HepG2 (cell line): ENCODE results near the gene OR4X2. TPM values are rescaled to one million over a fixed set of nuclear protein-coding genes. Genes with fewer than 3 reads are reported as not detected.

Experiments
- ATAC-seq: fragments of 200-7000 bp; cut with Tn5 transposase; 3 replicates; pipeline ENCODE4 v1.9.1; 2020; ENCODE audit warnings: mild to moderate bottlenecking, moderate library complexity
- BruUV-seq: library from RNA; stranded (reverse); fragments of 400-500 nt; replicated peaks from 2 replicates; lab custom pipeline; 2021; lab: Mats Ljungman, UMichigan
- CTCF ChIA-PET: fragments of 300-600 bp; formaldehyde crosslinking; extraction: SDS; loops from one replicate; lab custom pipeline; 2021; ENCODE audit warnings: low total read pairs, inconsistent platforms, low intra/inter-chr PET ratio; lab: Yijun Ruan, JAX
- POLR2A ChIA-PET: fragments of 350-600 bp; sonication (Branson Sonifier 250); formaldehyde crosslinking; loops from one replicate; lab custom pipeline; 2020; ENCODE audit warnings: antibody characterized with exemption, inconsistent platforms; lab: Yijun Ruan, JAX
- DNase-seq: peaks from one replicate; pipeline ENCODE4 v3.0.0-alpha.2; 2015; ENCODE audit warnings: low spot score
- FAIRE-seq: peaks from 3 replicates; lab custom pipeline; 2011; peaks lifted over from hg19 to GRCh38; lab: Jason Lieb, UNC
- H2AFZ ChIP-seq: one replicate; pipeline ENCODE4 v1.6.1; 2011; ENCODE audit warnings: low read length, inconsistent platforms
- H3K27ac ChIP-seq: fragments of 300-600 bp; 3 replicates; pipeline ENCODE4 v1.8.0; 2011; ENCODE audit warnings: mixed run types, mild to moderate bottlenecking, mixed read lengths, low read length, inconsistent platforms; ENCODE audit not compliant: insufficient read depth; ENCODE audit errors: extremely low read length
- H3K27me3 ChIP-seq, 2 experiments: fragments of 200-600 bp in 1 of 2; 2 replicates in 1 of 2; 3 replicates in 1 of 2; pipeline versions ENCODE4 v1.6.0 to v1.8.0; 2011; ENCODE audit warnings: low read length in 2 of 2, mild to moderate bottlenecking in 2 of 2, moderate library complexity in 2 of 2, inconsistent platforms in 1 of 2; ENCODE audit not compliant: insufficient read depth in 2 of 2, control insufficient read depth in 1 of 2
- H3K36me3 ChIP-seq, 2 experiments: fragments of 200-600 bp in 1 of 2; replicated peaks in 1 of 2; 2 replicates in 1 of 2; 3 replicates in 1 of 2; pipeline versions ENCODE4 v1.5.1 to v1.8.0; 2011; ENCODE audit warnings: low read length in 2 of 2, inconsistent platforms in 1 of 2; ENCODE audit not compliant: insufficient read depth in 2 of 2, control insufficient read depth in 1 of 2
- H3K4me1 ChIP-seq: 2 replicates; pipeline ENCODE4 v1.5.1; 2012; ENCODE audit warnings: low read length, inconsistent platforms; ENCODE audit not compliant: insufficient read depth
- H3K4me2 ChIP-seq: 2 replicates; pipeline ENCODE4 v1.6.0; 2011; ENCODE audit warnings: low read depth, low read length, inconsistent platforms
- H3K4me3 ChIP-seq, 3 experiments: fragments of 200-600 bp in 1 of 3; sonication (generic), shearing (Covaris generic) in 1 of 3; replicated peaks in 1 of 3; 2 replicates each; pipeline ENCODE4 v1.5.1; 2011 to 2016; ENCODE audit warnings: low read length in 3 of 3, inconsistent platforms in 2 of 3, low read depth in 2 of 3, mild to moderate bottlenecking in 2 of 3, control low read depth in 1 of 3, mixed read lengths in 1 of 3; ENCODE audit not compliant: insufficient read depth in 1 of 3
- H3K79me2 ChIP-seq: one replicate; pipeline ENCODE4 v1.6.1; 2011; ENCODE audit warnings: low read length, inconsistent platforms; ENCODE audit not compliant: insufficient read depth
- H3K9ac ChIP-seq: 2 replicates; pipeline ENCODE4 v1.6.0; 2011; ENCODE audit warnings: mild to moderate bottlenecking, low read depth, low read length, inconsistent platforms; ENCODE audit not compliant: insufficient read depth
- H3K9me3 ChIP-seq: 2 replicates; pipeline ENCODE4 v1.5.1; 2012; ENCODE audit warnings: mild to moderate bottlenecking, low read length
- H4K20me1 ChIP-seq: 2 replicates; pipeline ENCODE4 v1.6.0; 2011; ENCODE audit warnings: inconsistent platforms, mild to moderate bottlenecking, low read length, moderate library complexity; ENCODE audit not compliant: insufficient read depth
- CENPX ChIP-seq: sonication (generic); formaldehyde crosslinking; IDR thresholded peaks from 2 replicates; pipeline ENCODE4 v1.9.0; 2021; ENCODE audit warnings: mild to moderate bottlenecking, missing genetic modification reagents, moderate library complexity
- MTA3 ChIP-seq: sonication (generic); formaldehyde crosslinking; IDR thresholded peaks from 2 replicates; pipeline ENCODE4 v1.4.0; 2020; ENCODE audit warnings: missing genetic modification reagents
- NFRKB ChIP-seq: fragments of 450-650 bp; IDR thresholded peaks from 2 replicates; pipeline ENCODE4 v1.6.1; 2017
- NR1H2 ChIP-seq: sonication (generic); formaldehyde crosslinking; IDR thresholded peaks from 2 replicates; pipeline ENCODE4 v1.8.1; 2022; ENCODE audit warnings: low read depth, missing genetic modification reagents, borderline replicate concordance
- PAX8 ChIP-seq: sonication (generic); formaldehyde crosslinking; IDR thresholded peaks from 2 replicates; pipeline ENCODE4 v1.8.0; 2022; ENCODE audit warnings: mild to moderate bottlenecking, missing genetic modification reagents, borderline replicate concordance
- PHB2 ChIP-seq: fragments of 450-650 bp; IDR thresholded peaks from 2 replicates; pipeline ENCODE4 v1.6.1; 2018; ENCODE audit not compliant: partially characterized antibody
- POGZ ChIP-seq: sonication (generic); formaldehyde crosslinking; IDR thresholded peaks from 2 replicates; pipeline ENCODE4 v1.4.0; 2020; ENCODE audit warnings: mild to moderate bottlenecking, missing genetic modification reagents
- PRDM10 ChIP-seq: sonication (generic); formaldehyde crosslinking; IDR thresholded peaks from 2 replicates; pipeline ENCODE4 v1.4.0; 2020; ENCODE audit warnings: low read depth, missing genetic modification reagents
- TAF15 ChIP-seq: fragments of 200-400 bp; formaldehyde crosslinking; IDR thresholded peaks from one replicate; pipeline ENCODE4 v1.6.1; 2018; ENCODE audit warnings: mild to moderate bottlenecking, low read depth, low read length; ENCODE audit not compliant: poor library complexity, severe bottlenecking
- TGIF2 ChIP-seq: IDR thresholded peaks from 2 replicates; pipeline ENCODE4 v1.6.1; 2016; ENCODE audit warnings: control low read depth, missing compliant biosample characterization
- UBTF ChIP-seq: sonication (generic); formaldehyde crosslinking; IDR thresholded peaks from 2 replicates; pipeline ENCODE4 v1.4.0; 2020; ENCODE audit warnings: mild to moderate bottlenecking, missing genetic modification reagents
- ZNF143 ChIP-seq: sonication (generic); formaldehyde crosslinking; IDR thresholded peaks from 2 replicates; pipeline ENCODE4 v1.4.0; 2020; ENCODE audit warnings: missing genetic modification reagents
- ZNF24 ChIP-seq: fragments of 450-650 bp; IDR thresholded peaks from 2 replicates; pipeline ENCODE4 v1.6.1; 2017; ENCODE audit warnings: antibody characterized with exemption, mild to moderate bottlenecking
- ZNF317 ChIP-seq: sonication (generic); formaldehyde crosslinking; IDR thresholded peaks from 2 replicates; pipeline ENCODE4 v1.5.0; 2020; ENCODE audit warnings: mild to moderate bottlenecking, missing genetic modification reagents
- ZNF549 ChIP-seq: sonication (generic); formaldehyde crosslinking; IDR thresholded peaks from 2 replicates; pipeline ENCODE4 v1.5.0; 2020; ENCODE audit warnings: missing genetic modification reagents
- ZNF556 ChIP-seq: sonication (generic); formaldehyde crosslinking; IDR thresholded peaks from 2 replicates; pipeline ENCODE4 v1.4.0; 2020; ENCODE audit warnings: mild to moderate bottlenecking, missing genetic modification reagents, borderline replicate concordance
- ZNF580 ChIP-seq: IDR thresholded peaks from 2 replicates; pipeline ENCODE4 v1.6.1; 2016; ENCODE audit warnings: low read depth, borderline replicate concordance
- ZNF614 ChIP-seq: IDR thresholded peaks from 2 replicates; pipeline ENCODE4 v1.6.1; 2018; ENCODE audit warnings: missing biosample characterization, missing genetic modification reagents, inconsistent platforms, borderline replicate concordance
- ZNF777 ChIP-seq: sonication (generic); formaldehyde crosslinking; IDR thresholded peaks from 2 replicates; pipeline ENCODE4 v1.4.0; 2020; ENCODE audit warnings: missing genetic modification reagents
- WGBS: methylation state at CpG from one replicate; pipeline ENCODE4 v1.1.6; 2017; ENCODE audit warnings: low lambda C conversion rate; 5-methylcytosine and 5-hydroxymethylcytosine counted together
- in situ Hi-C: cut with HindIII; loops from 2 replicates; pipeline ENCODE4 v1.10.0; 2017; ENCODE audit warnings: low pct_unique_long_range_greater_than_20kb; ENCODE audit not compliant: extremely low pct_ligation_motif_present
- intact Hi-C: fragments of 100-400 bp; cut with micrococcal nuclease; formaldehyde crosslinking; loops from one replicate; pipeline ENCODE4 v1.10.0; 2022; ENCODE audit not compliant: unreplicated experiment
- polyA plus RNA-seq, 8 experiments: library from polyadenylated mRNA; depleted of rRNA in 3 of 8; stranded (reverse) in 7 of 8; unstranded in 1 of 8; fragments of >200 nt; fragmentation: Illumina TruSeq in 4 of 8; extraction: Trizol in 4 of 8; gene quantifications; 2 replicates each; pipeline versions ENCODE4 v1.2.1 to v1.2.3, GENCODE V29; 2011 to 2016; ENCODE audit warnings: low read depth in 4 of 8, missing spikeins in 1 of 8, mixed read lengths in 1 of 8; ENCODE audit not compliant: insufficient read depth in 1 of 8
- total RNA-seq, 5 experiments: library from RNA; depleted of rRNA; stranded (reverse); fragments of >200 nt; fragmentation: Illumina TruSeq; extraction: Trizol; gene quantifications; 2 replicates each; pipeline ENCODE4 v1.2.3, GENCODE V29; 2016; ENCODE audit warnings: low read depth in 1 of 5

OR4X2 gene
- total and polyA plus RNA-seq, 2 of the 13 experiments (the other 11 are each of a cell fraction or from before 2014, with no cell fraction given): not detected

GRCh38 chr11:48216510-48216909, 28.4 kb upstream of the OR4X2 start, which contains the start of gene OR4B1 (continued):
- TF ChIP-seq UBTF: no peak
- no peak for TF ChIP-seq PHB2
- no peak for TF ChIP-seq POGZ (CRISPR knock-in tag)
- TF ChIP-seq MTA3 (CRISPR knock-in tag): no peak
- no peak for TF ChIP-seq ZNF24

GRCh38 chr11:48228761-48229160, 16.1 kb upstream of the OR4X2 start:
- no peak for TF ChIP-seq ZNF549
- TF ChIP-seq ZNF556 (CRISPR knock-in tag): no peak
- TF ChIP-seq PRDM10 (CRISPR knock-in tag): no peak
- TF ChIP-seq TGIF2: no peak
- TF ChIP-seq ZNF614: no peak
- no peak for TF ChIP-seq ZNF580 (CRISPR knock-in tag)
- TF ChIP-seq ZNF777 (CRISPR knock-in tag): no peak
- no peak for TF ChIP-seq TAF15
- no peak for TF ChIP-seq ZNF317 (CRISPR knock-in tag)
- TF ChIP-seq ZNF143: no peak
- no peak for TF ChIP-seq PAX8
- no peak for TF ChIP-seq CENPX (CRISPR knock-in tag)
- no peak for TF ChIP-seq NFRKB
- TF ChIP-seq NR1H2 (CRISPR knock-in tag): no peak
- BruUV-seq: no TSS peak
- no peak for FAIRE-seq
- Histone ChIP-seq H4K20me1 (no peaks in the 10 kb centered on the region), H3K9me3 (no peaks in the 10 kb centered on the region), H3K9ac (no peak overlapping the region), H3K4me3 (no peak overlapping the region), H3K27ac (no peak overlapping the region), H3K79me2 (no peaks in the 10 kb centered on the region), H3K4me2 (no peak overlapping the region), H3K27me3 (no peaks in the 10 kb centered on the region), H2AFZ (no peak overlapping the region), H3K4me1 (no peaks in the 10 kb centered on the region), H3K36me3 (no peaks in the 10 kb centered on the region)
- 35% methylated on average over 10 of the region's 18 CpGs for WGBS
- ChIA-PET POLR2A (no interaction called here), CTCF (no interaction called here)
- DNase-seq: no peak
- no peak for ATAC-seq
- intact Hi-C loops (no loop called here), in situ Hi-C loops (no loop called here)
